ENCODE data around the gene KRT15. TPM values are rescaled to one million over a fixed set of nuclear protein-coding genes. Genes with fewer than 3 reads are reported as not detected.

Gene KRT15
- polyA plus RNA-seq, 4 donors: 0.72 to 3.1 (median 1.6) TPM

DNA sequence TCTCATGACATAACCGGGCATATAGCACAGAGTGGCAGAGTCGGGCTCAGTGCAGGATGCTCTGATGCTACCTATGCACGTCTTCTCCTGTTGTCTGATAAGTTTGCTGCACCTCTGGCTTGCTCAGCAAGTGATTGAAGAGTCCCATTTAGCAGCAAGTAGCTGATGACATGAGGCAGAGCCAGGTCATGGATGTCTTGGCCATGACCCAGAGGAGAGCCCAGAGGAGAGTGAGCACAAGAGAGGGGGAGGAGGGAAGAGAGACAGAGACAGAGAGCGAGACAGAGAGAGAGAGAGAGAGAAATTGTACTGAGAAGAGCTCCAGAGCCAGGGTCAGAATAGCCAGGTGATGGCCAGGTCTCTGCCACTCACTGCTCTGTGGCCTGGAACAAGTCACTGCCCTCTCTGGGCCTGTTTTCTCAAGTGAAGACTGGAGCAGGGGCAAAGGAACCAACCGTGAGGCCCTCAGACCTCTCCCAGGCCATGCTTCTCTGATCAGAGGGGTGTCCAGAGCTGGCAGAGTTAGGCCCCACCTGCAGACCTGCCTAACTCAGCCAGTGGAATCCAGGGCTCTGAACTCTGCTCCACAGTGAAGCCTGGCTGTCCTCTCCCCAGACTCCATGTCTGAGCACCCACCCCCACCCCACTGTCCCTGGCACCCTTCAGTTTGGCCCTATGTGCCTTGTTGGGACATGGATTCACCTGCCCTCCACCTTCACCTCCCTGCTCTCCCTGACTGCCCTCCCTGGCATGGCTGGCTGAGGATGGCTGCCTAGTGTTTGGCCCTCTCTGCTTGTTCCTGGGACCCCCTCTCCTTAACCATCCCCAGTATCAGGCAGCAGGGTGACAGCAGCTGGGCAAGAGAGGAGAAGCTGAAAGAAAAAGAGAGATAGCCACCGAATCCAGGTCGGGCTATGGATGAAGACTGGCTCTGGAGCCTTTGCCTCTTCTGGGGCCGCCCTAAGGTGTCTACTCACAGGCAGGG, 33.5 kb downstream of the KRT15 start:
- DNase-seq (ENCODE audit: low read depth in 4 of 4, low spot score in 3 of 4): no peak

DNA sequence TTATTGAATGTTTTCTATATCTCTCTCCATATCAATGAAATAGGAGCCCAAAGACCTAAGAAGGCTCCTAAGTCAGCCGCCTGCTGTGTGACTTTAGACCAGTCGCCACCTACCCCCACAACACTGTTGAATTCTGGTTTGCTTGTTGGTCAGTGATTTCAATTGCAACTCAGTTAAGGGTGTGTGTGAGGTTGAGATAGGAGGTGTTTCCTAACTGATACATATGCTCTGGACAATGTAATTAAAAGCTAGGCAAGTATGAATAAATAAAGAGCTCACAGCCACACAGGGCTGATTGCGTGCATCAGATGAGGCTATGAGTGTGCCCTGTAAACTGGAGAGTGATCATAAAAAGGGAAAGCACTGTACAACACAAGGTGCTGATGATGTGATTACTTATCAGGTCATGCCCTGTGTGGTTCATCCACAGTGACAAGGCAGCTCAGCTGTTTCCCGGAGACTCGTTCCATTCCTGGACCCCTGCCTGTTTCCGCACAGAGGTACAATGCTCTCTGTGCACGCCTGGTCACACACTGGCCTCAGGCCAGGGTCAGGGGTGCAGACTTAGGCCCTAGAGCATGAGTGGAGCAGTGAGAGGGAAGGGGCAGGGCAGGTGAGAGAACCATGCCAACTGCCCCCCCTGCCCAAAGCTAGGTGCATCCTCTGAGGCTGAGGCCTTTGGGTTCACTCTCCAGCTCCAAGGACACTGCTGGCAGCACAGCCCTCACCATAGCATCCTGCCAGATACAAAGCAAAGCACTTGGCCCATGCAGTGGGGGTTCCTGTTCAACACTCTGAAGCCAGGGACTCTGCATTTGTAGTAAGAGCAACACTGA, 34.5 kb downstream of the KRT15 start:
- DNase-seq (ENCODE audit: low read depth in 4 of 4, low spot score in 3 of 4): no peak

DNA sequence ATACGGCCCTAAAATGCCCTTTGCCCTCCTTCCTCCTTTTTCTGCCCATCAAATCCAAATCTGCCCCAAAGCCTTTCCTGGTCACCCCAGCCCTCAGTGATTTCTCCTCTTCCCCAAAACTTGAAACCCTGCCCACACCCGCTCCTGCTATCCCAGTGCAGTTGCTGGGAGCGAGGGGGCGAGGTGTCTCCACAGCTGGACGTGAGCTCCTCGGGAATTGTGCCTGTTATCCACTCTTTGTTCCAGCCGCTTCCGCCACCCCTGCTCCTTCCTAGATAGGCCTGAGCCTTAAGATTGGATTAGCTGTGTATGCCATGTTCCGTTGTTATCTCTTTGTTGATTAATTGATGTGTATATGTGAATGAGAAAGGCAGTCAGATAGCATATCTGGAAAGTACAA, 35.2 kb downstream of the KRT15 start:
- DNase-seq (ENCODE audit: low read depth in 4 of 4, low spot score in 3 of 4): no peak

DNA sequence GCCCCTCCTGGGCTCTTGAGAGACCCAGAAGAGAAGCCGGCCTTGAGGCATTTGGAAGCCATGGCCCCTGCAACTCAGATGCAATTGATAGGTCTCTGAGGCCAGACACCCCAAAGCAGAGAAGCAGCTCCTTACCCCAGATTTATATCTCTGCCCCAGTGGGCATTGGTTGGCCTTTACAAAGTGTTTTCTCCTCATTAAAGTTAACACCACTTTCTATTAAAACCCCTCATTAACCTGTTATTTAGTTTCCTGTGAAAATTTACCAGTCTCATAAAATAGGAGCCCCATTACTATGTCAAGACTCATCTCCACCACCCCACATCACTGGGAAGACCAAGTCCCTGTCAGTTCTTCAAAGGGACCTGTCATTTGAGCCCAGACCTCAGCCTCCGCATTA, 37.7 kb downstream of the KRT15 start, which contains the start of gene KRT35:
Gene KRT35 (minus strand): TSS at position 116 of the 400 bp plus-strand sequence. CDS start 54 bp downstream, at position 62.
- no peak for DNase-seq (ENCODE audit: low read depth in 4 of 4, low spot score in 3 of 4)

DNA sequence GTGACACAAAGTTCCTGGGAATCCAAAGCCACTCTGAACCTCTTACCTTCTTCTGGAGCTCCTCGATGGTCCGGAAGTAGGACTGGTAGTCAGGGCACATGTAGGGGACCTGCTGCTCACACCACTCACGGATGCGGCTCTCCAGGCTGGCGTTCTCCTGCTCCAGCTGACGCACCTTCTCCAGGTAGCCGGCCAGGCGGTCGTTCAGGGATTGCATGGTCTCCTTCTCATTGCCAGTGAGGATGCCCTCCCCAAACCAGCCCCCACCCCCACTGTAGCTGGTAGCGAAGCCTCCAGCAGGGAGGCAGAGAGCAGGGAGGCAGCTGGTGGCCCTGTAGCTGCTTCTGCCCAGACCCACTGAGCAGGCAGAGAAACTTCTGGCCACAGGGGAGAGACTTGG, 38.1 kb downstream of the KRT15 start:
- no peak for DNase-seq (ENCODE audit: low read depth in 4 of 4, low spot score in 3 of 4)

DNA sequence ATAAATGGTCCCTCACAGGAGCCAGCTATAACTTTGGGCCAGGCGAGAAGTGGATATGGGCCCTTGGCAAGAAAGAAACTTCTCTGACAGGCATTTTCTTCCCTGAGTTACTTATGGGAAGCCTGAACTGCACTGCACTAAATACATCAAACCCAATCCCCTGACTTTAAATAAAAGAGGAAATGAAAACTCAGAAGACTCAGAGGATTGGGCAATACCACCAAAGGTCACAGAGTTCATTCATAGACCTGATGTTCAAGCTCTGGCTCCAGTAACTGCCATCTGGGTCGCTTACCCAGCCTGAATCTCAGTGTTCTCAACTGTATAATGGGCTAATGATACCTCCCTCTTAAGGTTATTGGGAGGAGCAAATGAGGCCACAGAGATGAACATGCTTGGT, 38.6 kb downstream of the KRT15 start:
- DNase-seq (ENCODE audit: low read depth in 4 of 4, low spot score in 3 of 4): no peak

DNA sequence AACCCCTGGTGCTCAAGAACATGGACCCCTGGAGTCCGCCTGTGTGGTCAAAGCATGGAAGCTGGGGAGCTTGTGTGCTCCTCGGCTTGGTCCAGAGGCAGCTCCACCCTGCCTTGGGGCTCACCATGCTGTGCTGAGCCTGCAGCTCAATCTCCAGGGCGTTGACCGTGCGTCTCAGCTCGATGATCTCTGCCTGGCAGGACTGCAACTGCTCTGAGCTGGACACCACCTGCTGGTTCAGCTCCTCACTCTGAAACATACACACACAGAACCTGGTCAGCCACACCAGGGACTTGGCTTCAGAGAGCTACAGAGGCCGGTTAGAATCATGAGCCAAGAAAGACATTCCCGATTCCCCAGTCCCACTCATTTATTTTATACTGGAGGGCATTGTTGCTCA, 40.5 kb downstream of the KRT15 start:
- no peak for DNase-seq (ENCODE audit: low read depth in 4 of 4, low spot score in 3 of 4)

DNA sequence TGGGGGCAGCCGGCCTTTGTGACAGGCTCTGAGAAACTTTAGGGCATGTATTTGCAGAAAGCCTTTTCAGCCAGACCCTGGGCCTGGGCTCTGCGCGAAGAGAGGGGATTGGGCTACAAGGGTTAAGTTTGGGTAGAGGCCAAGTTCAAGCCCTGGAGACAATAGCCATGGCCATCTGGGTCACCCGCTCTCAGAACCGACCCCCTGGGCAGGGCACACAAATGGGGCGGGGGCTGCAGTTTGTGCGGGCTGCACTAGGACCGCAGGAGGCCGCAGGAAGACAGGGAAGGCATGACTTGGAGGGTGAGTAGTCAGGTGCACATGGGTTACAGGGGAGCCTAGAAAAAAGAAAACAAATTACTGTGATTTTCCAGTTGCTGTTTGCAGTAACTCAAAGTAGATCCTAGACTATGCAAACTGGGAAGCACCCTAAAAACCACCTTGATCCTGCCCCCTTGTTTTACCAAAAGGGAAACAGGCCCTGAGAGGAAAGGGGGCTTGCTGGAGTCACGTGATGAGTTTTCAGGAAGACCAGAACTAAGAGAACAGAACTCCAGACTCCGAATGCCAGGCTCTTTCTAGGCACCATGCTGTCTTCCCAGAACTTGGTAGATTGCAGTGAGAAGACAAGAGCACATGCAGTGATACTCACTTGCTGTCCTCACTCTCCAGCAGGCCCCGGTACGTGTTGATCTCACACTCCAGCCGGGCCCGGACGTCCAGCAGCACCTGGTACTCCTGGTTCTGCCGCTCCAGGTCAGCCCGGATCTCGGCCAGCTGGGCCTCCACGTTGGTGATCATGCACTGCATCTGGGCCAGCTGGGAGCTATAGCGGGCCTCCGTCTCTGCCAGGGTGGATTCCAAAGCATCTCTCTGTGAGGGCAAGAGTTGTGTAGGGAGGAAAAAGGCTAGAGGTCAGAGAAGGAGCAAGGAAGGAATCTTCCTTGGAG, 41.5 kb downstream of the KRT15 start:
- DNase-seq (ENCODE audit: low read depth in 4 of 4, low spot score in 3 of 4): no peak

DNA sequence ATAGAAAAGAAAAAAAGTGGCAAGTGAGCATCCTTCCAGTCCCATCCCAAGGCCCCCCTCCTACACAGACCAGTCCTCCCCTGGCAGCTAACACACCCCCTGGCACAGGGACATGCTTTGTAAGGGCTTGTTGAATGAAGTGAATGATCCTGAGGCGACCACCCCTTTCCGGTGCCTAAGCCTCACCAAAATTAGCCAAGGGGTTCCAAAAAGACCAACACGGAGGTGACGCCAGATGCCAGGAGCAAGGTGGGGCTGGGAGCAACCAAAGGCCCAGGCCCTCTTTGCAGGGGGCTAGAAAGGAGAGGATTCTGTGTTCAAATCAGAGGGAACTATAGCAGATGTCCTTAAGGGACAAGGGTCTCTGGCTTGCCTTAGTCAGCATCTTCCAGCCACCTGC, 43.3 kb downstream of the KRT15 start:
- DNase-seq (ENCODE audit: low read depth in 4 of 4, low spot score in 3 of 4): no peak

DNA sequence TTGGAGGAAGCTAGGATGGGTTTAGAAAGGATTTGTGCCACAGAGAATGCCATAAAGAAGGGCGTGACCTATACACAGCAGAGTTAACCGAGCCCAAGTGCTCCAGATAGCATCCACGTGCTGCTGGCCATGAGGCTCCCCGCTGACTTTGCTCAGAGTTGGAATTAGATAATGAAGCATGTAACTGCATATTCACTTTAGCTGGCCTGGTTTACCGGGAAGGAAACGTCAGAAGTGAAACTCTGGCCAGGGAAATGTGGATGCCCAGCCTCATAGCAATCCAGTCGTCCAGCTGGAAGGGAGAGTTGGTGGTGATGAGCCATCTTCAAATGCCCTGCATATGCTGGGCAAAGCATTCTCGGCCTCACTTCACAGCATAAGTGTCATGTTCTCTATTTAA, 43.8 kb downstream of the KRT15 start:
- DNase-seq (ENCODE audit: low read depth in 4 of 4, low spot score in 3 of 4): no peak

DNA sequence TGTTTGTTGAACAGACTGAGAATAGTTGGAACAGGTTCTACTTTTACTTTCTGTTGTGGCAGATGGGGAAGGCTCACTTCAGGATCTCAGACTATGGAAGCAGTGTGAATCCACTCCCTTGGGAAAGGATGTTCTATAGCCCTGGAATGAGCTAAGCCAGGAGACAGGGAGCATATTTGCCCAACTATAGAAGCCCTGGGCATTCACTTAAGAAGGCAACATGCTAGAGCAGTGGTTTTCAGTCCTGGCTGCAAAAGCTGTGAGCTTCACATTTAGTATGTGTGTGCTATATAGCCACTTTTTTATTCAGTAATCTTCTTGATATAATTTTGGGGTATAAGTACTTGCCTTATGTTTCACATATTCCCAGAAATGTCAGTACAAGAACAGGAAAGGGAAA, 50.3 kb downstream of the KRT15 start:
- DNase-seq (ENCODE audit: low read depth in 4 of 4, low spot score in 3 of 4): no peak

DNA sequence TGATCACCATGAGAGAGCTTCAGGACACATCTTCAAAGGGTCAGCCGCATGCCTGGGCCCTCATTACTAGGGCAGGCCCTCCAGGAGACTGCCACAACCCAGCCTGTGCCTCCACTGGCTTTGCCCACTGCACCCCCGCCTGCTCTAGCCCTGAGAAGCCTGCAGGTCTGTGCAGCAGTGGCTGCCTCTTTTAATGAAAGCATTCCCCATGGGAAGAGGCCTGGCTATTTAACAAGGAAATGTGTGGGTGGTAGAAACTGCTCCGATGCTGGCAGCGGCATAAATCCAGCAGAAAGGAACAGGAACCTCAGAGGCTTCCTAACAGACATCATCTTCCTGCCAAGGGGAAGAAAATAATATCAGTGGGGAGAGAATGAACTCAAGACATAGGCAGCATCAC, 51.1 kb downstream of the KRT15 start:
- no peak for DNase-seq (ENCODE audit: low read depth in 4 of 4, low spot score in 3 of 4)

DNA sequence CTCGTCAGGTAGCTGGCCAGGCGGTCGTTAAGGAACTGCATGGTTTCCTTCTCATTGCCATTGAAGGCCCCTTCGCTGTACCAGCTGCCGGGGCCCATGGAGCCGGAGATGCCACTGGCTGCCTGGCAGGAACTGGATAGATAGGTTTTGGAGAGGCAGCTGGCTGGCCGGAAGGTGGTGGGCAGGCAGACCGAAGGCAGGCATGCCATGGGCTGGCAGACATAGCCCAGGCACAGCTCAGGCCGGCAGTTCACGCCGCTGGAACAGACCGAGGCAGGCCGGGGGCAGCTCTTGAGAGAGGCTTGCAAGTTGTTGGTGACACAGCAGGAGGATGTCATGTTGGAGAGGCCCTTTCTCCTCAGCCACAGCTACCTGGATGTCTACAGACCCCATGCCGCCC, 51.7 kb downstream of the KRT15 start, which contains the start of gene KRT32:
Gene KRT32 (minus strand): TSS at position 399 of the 400 bp plus-strand sequence. CDS start 61 bp downstream, at position 338.
- no peak for DNase-seq (ENCODE audit: low read depth in 4 of 4, low spot score in 3 of 4)

DNA sequence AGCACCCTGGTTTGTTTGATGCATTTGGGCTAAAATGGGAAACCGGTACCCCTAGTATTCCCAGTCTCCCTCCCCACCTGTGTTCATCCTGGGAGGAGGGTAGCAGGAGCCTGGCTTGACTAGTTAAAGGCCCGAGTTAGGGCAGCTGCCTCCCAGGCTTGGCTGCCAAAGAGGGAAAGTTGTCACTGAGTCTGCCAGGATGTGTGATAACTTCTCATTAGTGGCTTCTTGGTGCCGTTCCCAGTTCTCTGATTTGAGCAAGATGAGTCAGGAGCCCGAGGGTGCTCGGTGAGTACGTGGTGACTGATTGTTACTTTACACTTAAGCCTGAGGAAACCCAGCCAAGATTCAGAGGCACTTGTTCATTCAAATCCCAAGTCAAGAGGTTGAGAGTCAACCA, 54.0 kb downstream of the KRT15 start:
- DNase-seq (ENCODE audit: low read depth in 4 of 4, low spot score in 3 of 4): no peak

DNA sequence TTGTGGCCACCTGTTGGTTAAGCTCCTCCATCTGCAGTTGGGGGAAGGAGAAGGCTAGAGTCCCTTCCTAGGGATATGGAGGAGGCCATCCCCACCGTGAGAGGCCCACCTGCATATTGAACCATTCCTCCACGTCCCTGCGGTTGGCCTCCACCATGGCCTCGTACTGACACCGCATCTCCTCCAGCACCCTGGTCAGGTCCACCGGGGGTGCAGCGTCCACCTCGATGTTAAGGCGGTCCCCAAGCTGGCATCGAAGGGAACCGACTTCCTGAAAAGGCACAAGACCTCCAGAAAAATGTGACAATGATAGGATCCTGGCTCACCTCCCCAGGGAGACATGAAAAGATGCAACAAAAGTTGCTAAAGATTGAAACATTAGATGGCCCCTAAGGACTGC, 54.5 kb downstream of the KRT15 start:
- no peak for DNase-seq (ENCODE audit: low read depth in 4 of 4, low spot score in 3 of 4)

DNA sequence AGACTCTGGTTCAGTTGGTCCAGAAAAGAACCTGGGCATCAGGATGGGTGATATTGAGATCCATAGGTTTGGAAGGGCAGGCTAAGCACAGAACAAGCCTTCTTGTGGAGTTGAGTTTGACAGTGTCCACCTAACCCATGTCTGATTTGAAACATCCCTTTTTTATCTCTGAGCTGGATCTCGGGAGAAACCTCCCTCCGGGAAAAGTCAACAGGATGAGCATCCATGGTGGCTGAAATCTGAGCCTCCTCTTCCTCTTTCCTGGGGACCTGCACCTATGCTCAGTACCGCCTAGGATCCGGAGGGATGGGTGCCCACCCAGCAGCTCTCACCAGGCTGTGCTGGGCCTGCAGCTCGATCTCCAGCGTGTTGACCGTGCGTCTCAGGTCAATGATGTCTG, 54.9 kb downstream of the KRT15 start:
- DNase-seq (ENCODE audit: low read depth in 4 of 4, low spot score in 3 of 4): no peak
